Measurements from ENCODE around the gene BEST4.
"Not testable (repeated sequence)": the region's sequence is repeated elsewhere in the genome, so short reads cannot be mapped to it uniquely, and the experiment has no call there.

The BEST4 gene

DNA sequence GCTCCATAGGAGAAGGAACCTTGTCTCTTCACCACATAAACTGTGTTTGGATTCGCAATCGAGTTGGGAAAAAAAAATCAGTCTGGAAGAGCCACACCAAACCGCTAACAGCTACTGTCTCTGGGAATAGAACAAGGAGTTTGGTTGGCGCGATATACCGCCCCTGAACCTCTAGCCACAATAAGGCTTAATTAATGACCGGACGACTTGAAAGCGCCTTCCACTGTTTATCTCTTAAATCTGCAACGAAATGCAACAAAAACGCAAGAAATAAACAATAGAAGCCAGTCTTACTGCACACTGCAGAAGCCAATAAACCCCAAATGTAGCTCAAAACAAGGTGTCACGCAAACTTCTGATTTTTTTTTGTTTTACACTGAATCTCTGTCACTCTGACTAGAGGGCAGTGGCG, 31.2 kb upstream of the BEST4 start:
- no peak for DNase-seq (ENCODE audit: low spot score)

DNA sequence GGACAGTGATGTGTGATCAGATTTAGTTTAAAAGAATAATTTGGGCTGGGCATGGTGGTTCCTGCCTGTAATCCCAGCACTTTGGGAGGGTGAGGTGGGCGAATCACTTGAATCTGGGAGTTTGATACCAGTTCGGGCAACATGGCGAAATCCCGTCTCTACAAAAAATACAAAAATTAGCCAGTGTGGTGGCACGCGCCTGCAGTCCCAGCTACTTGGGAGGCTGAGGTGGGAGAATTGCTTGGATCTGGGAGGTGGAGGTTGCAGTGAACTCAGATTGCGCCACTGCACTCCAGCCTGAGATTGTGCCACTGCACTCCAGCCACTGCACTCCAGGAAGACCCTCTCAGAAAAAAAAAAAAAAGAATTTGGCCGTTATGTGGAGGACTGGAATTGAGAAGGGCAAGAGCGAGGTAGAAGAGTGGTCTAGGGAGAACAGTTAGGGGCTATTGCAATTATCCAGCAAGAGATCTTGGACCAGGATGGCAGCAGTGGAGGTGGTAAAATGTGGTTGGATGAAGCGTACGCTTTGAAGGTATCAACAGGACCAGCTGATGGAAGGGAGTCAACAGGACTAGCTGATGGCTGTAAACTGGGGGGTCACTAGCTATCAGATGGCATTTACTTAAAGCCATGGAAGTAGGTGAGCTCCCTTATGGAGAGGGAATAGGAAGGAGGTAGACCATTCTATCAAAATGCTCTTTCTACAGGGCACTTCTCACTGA, 30.0 kb upstream of the BEST4 start:
- no peak for DNase-seq (ENCODE audit: low spot score)

- DNase-seq (ENCODE audit: low spot score) = no peak
Observed at GRCh38 chr1:44817307-44817706, 29.3 kb upstream of the BEST4 start.

- DNase-seq (ENCODE audit: low spot score) = not testable (repeated sequence)
Observed at GRCh38 chr1:44815926-44816325, 28.0 kb upstream of the BEST4 start.

DNA sequence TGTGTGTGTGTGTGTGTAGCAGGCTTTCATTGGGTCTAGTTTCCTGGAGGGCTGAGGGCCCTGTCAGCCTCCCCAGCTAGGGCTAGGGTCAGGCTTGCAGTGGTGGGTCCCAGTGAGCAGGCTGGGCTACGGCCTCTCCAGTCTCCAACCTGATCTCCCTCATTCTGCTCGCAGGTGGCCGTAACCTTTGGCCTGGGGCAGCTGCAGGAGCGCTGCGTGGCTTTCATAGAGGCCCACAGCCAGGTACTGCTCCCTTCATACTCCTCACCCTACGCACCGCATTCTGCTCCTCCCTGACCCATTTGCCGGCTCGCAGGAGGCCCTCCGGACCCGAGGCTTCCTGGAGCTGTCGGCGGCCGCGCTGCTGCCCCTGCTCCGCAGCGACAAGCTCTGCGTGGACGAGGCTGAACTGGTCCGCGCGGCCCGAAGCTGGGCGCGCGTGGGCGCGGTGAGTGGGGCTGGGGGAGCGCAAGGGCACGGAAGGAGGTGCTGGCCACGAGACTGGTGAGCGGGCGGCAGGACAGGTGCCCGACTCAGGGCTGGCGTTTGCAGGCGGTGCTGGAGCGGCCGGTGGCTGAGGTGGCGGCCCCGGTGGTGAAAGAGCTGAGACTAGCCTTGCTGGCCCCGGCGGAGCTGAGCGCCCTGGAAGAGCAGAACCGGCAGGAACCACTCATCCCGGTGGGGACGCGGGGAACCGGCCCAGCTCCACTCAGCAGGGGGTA, 25.0 kb upstream of the BEST4 start:
- no peak for DNase-seq (ENCODE audit: low spot score)

DNA sequence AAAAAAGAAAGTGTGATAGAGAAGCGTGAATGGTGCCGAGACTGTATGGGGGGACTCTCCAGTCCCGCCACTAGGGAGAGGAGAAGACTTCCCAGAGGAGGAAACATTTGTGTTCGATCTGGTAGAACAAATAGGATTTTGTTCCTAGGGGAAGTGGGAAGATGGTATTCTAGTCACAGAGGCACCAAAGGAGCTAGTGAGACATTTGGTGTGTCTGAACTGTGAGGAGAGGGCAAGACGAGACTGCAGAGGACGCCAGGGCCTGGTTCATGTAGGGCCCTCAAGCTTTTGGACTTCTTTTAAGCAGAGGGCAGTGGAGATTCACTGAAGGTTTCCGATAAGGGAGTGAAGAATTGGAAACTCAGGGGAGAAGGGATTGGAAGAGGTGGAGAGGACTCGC, 23.3 kb upstream of the BEST4 start:
- DNase-seq (ENCODE audit: low spot score) = no peak

GRCh38 chr1:44810762-44811105, 22.8 kb upstream of the BEST4 start:
- DNase-seq (ENCODE audit: low spot score) = not testable (repeated sequence)

DNA sequence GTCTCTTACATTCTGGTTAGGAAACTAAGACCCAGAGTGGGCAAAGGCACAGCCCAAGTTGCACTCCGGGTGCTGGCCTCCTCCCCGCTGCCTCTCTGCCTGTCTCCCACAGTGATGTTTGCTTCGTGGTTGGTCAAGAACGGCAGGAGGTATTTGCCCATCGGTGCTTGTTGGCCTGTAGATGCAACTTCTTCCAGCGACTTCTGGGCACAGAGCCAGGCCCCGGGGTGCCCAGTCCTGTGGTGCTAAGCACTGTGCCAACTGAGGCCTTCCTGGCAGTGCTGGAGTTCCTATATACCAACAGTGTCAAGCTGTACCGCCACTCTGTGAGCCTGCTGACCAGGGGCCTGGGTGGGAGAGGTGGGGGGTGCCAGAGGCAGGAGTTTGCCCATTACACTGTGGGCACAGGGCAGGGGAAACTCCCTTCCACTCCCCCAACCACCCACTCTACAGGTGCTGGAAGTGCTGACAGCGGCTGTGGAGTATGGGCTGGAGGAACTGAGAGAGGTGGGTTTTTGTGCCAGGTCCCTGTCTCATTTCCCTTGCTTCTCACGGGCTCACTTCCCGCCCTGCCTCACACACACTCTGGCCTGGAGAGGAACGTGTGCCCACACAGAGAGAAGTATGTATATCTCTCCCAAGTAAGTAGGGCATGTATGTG, 22.3 kb upstream of the BEST4 start:
- peak; percentile 35 for DNase-seq (ENCODE audit: low spot score)

GRCh38 chr1:44808938-44809917, 21.3 kb upstream of the BEST4 start:
- peak; percentile 96 for DNase-seq (ENCODE audit: low spot score)

DNA sequence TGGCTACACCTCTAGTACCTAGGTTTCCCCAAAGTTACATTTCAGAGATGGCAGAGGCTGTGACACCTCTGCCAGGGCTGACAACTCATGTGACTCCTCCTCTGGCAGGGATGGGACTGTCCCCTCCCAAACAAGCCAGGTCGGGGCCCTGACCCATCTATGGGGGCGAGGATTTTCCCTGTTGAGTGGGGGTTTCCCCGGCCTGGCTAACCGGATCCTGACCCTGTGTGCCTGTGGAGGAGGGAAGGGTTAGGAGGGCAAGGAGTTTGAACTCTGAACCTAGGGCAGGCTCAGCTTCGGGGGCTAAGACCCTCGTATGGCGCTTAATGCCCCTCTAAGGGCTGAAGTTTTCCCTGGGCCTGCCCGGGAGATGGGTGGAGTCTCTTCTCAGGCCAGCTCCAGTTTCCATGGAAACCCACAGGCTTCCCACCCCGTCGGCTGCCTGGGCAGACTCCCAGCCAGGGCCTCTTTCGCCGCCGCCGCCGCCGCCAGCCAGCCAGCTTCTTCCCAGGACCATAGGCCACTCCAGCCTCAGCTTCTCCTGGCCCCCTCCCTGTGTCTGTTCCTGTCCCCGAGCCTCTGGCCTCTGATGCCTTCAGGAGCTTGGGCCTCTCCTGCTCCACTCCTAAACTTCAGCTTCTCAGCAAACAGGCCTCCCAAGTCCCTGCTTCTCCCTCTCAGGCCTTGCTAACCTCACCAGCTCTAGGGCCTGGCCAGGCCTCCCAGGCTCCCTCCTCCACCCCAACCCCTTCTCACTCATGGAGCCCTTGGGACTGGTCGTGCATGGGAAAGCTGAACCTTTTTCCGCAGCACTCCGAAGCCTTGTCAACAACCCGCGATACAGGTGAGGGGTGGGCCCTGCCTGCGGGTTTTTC, 20.3 kb upstream of the BEST4 start, which contains the start of gene BTBD19:
Gene BTBD19 (plus strand): TSS at position 461 of the 875 bp plus-strand sequence. CDS start 298 bp downstream, at position 759.
- peak; percentile 76 for DNase-seq (ENCODE audit: low spot score)

GRCh38 chr1:44807364-44808062, 19.5 kb upstream of the BEST4 start:
- DNase-seq (ENCODE audit: low spot score) = peak; percentile 93

DNA sequence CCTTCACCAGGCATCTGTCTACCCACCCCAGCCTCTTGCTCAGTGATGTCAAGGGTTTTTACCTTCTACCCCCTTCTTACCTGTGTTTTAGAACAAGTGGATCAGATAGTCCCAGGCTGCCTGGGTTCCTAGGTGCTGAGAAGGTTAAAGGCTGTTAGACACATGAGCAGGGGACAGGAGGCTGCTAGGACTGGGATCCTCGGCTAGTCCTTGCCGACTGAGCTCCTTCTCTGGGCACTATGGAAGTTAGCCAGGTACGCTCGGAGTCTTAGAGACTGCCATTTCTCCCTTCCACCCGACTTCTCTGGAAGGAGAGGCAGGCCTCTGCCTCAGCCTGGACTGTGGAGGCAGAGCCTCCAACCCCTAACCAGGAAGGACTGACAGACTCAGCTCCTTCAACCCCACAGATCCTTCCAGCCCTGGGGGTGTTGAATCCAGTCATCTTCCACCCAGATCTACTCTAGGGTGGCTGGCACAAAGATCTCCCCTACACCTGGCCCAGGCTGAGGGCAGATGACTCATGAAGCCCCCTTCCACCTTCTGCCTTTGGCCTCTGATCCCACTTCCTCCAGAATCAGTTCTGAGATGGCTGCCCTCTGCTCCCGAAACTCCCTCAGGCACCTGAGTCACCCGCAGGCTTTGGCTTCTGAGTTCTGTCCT, 18.9 kb upstream of the BEST4 start, which contains the start of gene DYNLT4:
Gene DYNLT4 (minus strand): TSS at position 648 of the 660 bp plus-strand sequence. CDS start 683 bp downstream, outside the sequence.
- DNase-seq (ENCODE audit: low spot score) = no peak

- DNase-seq (ENCODE audit: low spot score) = no peak
Observed at GRCh38 chr1:44806025-44806703, 18.2 kb upstream of the BEST4 start.

- no peak for DNase-seq (ENCODE audit: low spot score)
Observed at GRCh38 chr1:44805311-44806024, 17.5 kb upstream of the BEST4 start.

- no peak for DNase-seq (ENCODE audit: low spot score)
Observed at GRCh38 chr1:44803312-44804095, 15.5 kb upstream of the BEST4 start.

- no peak for DNase-seq (ENCODE audit: low spot score)
Observed at GRCh38 chr1:44803062-44803311, 15.0 kb upstream of the BEST4 start.

GRCh38 chr1:44802306-44803061, 14.5 kb upstream of the BEST4 start:
- DNase-seq (ENCODE audit: low spot score) = no peak

Measured in activated CD4-positive, alpha-beta T cell treated with anti-CD3 and anti-CD28 coated beads, Interleukin-2, Interleukin-4, amounts not matched to agents 100 ng/mL and 50 ng/mL, durations not matched to agents 16 hours and 8 hours (primary cell).